GM12872 (cell line): ENCODE measurements around the gene ZNF793.

Source experiments
- TF ChIP-seq, protein P1 (sequence below): IDR thresholded peaks from 3 replicates; pipeline ENCODE4 v1.5.1; 2011; ENCODE audit warnings: low read depth, mild to moderate bottlenecking, low read length, moderate library complexity; ENCODE audit not compliant: insufficient read depth

Gene ZNF793

DNA sequence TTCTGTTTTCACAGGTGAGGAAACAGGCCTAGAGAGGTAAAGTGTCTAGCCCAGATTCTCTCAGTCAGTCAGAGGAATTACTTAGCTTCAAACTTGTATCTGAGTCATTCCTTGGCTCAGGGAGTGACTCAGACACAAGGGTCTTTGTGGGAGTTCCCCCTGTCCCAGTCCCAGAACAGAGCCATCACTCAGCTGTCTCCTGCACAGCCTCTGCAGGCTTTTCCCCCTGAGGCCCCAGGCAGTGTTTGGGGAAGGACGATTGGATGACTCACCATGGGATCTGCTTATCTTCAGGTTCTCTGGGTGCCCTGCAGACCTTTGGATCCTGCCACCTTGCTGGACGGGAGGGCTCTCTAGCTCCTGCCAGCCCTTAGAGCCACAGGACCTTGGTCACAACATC, 13.2 kb downstream of the ZNF793 start:
- TF ChIP-seq, protein P1, sequence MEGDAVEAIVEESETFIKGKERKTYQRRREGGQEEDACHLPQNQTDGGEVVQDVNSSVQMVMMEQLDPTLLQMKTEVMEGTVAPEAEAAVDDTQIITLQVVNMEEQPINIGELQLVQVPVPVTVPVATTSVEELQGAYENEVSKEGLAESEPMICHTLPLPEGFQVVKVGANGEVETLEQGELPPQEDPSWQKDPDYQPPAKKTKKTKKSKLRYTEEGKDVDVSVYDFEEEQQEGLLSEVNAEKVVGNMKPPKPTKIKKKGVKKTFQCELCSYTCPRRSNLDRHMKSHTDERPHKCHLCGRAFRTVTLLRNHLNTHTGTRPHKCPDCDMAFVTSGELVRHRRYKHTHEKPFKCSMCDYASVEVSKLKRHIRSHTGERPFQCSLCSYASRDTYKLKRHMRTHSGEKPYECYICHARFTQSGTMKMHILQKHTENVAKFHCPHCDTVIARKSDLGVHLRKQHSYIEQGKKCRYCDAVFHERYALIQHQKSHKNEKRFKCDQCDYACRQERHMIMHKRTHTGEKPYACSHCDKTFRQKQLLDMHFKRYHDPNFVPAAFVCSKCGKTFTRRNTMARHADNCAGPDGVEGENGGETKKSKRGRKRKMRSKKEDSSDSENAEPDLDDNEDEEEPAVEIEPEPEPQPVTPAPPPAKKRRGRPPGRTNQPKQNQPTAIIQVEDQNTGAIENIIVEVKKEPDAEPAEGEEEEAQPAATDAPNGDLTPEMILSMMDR = no peak

DNA sequence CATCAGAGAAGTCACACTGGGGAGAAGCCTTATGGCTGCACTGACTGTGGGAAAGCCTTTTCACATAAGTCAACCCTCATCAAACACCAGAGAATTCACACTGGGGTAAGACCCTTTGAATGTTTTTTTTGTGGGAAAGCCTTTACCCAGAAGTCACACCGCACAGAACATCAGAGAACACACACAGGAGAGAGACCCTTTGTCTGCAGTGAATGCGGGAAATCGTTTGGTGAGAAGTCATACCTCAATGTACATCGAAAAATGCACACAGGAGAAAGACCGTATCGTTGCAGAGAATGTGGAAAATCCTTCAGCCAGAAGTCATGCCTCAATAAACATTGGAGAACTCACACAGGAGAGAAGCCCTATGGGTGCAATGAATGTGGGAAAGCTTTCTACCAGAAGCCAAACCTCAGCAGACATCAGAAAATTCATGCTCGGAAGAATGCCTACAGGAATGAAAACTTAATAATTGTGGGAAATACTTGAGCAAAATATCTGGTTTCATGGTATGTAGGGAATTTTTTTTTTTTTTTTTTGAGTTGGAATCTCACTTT, 30.7 kb downstream of the ZNF793 start:
- TF ChIP-seq, protein P1 = no peak

GRCh38 chr19:37551129-37551993, 44.6 kb downstream of the ZNF793 start:
- TF ChIP-seq, protein P1 = peak; percentile 38; the same call in 2 of the 3 replicates

- TF ChIP-seq, protein P1 = no peak
These were observed 56.8 kb downstream of the ZNF793 start for GRCh38 chr19:37563518-37563917.

- TF ChIP-seq, protein P1 = no peak
These were observed 58.1 kb downstream of the ZNF793 start for GRCh38 chr19:37564624-37565369.

DNA sequence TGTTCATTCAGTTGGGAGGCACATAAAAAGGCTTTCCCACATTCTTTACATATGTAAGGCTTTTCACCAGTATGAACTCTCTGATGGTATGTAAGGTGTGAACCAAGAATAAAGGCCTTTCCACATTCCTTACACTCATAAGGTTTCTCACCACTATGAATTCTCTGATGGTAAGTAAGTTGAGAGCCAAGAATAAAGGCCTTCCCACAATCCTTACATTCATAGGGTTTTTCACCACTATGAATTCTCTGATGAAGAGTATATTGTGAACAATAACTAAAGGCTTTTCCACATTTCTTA, 58.6 kb downstream of the ZNF793 start:
- TF ChIP-seq, protein P1 = no peak

GRCh38 chr19:37572203-37572602, 65.5 kb downstream of the ZNF793 start:
- TF ChIP-seq, protein P1 = no peak
